ENCODE measurements around the gene FGD2. TPM values are rescaled to one million over a fixed set of nuclear protein-coding genes. Genes with fewer than 3 reads are reported as not detected.

Gene FGD2, protein sequence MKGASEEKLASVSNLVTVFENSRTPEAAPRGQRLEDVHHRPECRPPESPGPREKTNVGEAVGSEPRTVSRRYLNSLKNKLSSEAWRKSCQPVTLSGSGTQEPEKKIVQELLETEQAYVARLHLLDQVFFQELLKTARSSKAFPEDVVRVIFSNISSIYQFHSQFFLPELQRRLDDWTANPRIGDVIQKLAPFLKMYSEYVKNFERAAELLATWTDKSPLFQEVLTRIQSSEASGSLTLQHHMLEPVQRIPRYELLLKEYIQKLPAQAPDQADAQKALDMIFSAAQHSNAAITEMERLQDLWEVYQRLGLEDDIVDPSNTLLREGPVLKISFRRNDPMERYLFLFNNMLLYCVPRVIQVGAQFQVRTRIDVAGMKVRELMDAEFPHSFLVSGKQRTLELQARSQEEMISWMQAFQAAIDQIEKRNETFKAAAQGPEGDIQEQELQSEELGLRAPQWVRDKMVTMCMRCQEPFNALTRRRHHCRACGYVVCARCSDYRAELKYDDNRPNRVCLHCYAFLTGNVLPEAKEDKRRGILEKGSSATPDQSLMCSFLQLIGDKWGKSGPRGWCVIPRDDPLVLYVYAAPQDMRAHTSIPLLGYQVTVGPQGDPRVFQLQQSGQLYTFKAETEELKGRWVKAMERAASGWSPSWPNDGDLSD
- total RNA-seq (2013; cell fraction: nucleolus; rRNA removed): 239 and 253 TPM in 2 replicates
- total RNA-seq (2014; rRNA removed): 52.9 and 55.5 TPM in 2 replicates
- total RNA-seq (2014; rRNA removed; fragmentation: Illumina TruSeq; extraction: Trizol): 35.4 and 36.0 TPM in 2 replicates
- 63.6 and 70.4 TPM in 2 replicates for total RNA-seq (2021)
- 5.6 TPM for polyA plus RNA-seq (2011; ENCODE audit: low read depth)
- 21.7 and 36.4 TPM in 2 replicates for polyA plus RNA-seq (2011; rRNA removed)
- 43.5 and 65.5 TPM in 2 replicates for polyA plus RNA-seq (2011; cell fraction: cytosol; rRNA removed)
- 214 and 250 TPM in 2 replicates for polyA plus RNA-seq (2011; cell fraction: nucleus; rRNA removed)
- polyA plus RNA-seq (2012): 12.4 and 20.6 TPM in 2 replicates
- 21.8 and 30.3 TPM in 2 replicates for polyA plus RNA-seq (2014; fragmentation: Illumina TruSeq; extraction: Trizol)
- polyA plus RNA-seq (2014; fragmentation: Nextera tagmentation; extraction: Ambion mirVana): 10 to 100 TPM in 1 of 2 experiments, 1 to 10 TPM in 1; 5.2 to 11.3 TPM
- polyA plus RNA-seq (2014; rRNA removed): 83.2 and 88.1 TPM in 2 replicates
- polyA plus RNA-seq (2016; fragmentation: Nextera tagmentation; extraction: Ambion mirVana): 10 to 100 TPM; 23.1 to 25.3 TPM
- 59.2 and 96.7 TPM in 2 replicates for polyA minus RNA-seq (2011; rRNA and poly(A)+ RNA removed)
- polyA minus RNA-seq (2011; cell fraction: cytosol; rRNA and poly(A)+ RNA removed): 22.3 and 22.6 TPM in 2 replicates
- 63.6 and 102 TPM in 2 replicates for polyA minus RNA-seq (2011; cell fraction: nucleus; rRNA and poly(A)+ RNA removed)
- Bru-seq, nascent RNA: percentile 75 among the genes with signal in this experiment
- percentile 83 among the genes with signal in this experiment for BruChase-seq, experiment 1, labeled RNA remaining after a 6-hour chase
- BruChase-seq, experiment 2, labeled RNA remaining after a 2-hour chase: percentile 78 among the genes with signal in this experiment
- long read RNA-seq, experiment 1, partial matches to known transcripts: 2 of 14 reads
- long read RNA-seq, experiment 1, other reads (novel, unspliced or antisense): 8 of 14 reads
- long read RNA-seq, experiment 2, transcript FGD2-201 (16 exons, 3,046 nt): major isoform, 8 of 25 reads
- long read RNA-seq, experiment 2, partial matches to known transcripts: 5 of 25 reads
- long read RNA-seq, experiment 2, other reads (novel, unspliced or antisense): 5 of 25 reads

GRCh38 chr6:37005061-37005810, at the start of gene FGD2:
Gene FGD2, plus strand, starts transcription at chr6:37005655. Its CDS starts 163 bp downstream, at chr6:37005818.
- CTCF ChIA-PET: interaction anchor here (1.0 to 7.6 kb wide), 14 partner anchors 14 to 205 kb away, joined by 3 to 109 read pairs (median 6); partner anchors contain the start of gene C6orf89
- no TSS peak for BruUV-seq (replicated peaks)
- ATAC-seq (peak; percentile 87), DNase-seq (ENCODE audit: low read depth, low spot score) (no peak), FAIRE-seq (peak; percentile 75)
- SMC1A ChIA-PET (ENCODE audit: uncharacterized antibody, unreplicated experiment): interaction anchor here (1.0 to 4.8 kb wide), 8 partner anchors 11 to 239 kb away, joined by 3 to 58 read pairs (median 6); partner anchors contain the start of gene PPIL1
- no peaks in the 10 kb centered on the region for H3K27me3 ChIP-seq (replicated peaks in 1 of 2; ENCODE audit: control insufficient read depth in 2 of 2, insufficient read depth in 2 of 2, low read length in 1 of 2)
- peaks cover 38% of the 10 kb centered on the region for H3K4me1 ChIP-seq (ENCODE audit: control insufficient read depth, insufficient read depth, low read length)
- H3K4me3 ChIP-seq: peak within 1 kb of the TSS; percentile 81
- peaks cover 0 to 12% of the 10 kb centered on the region in 2 experiments; a peak in 2 of 4 replicates for H3K36me3 ChIP-seq (ENCODE audit: control insufficient read depth in 2 of 2, insufficient read depth in 2 of 2, low read length in 1 of 2)
- peak within 1 kb of the TSS; percentile 64 for H2AFZ ChIP-seq (ENCODE audit: control insufficient read depth, low read depth, low read length)
- H3K4me2 ChIP-seq (ENCODE audit: control insufficient read depth, insufficient read depth): peak within 1 kb of the TSS; percentile 95
- H4K20me1 ChIP-seq (ENCODE audit: control insufficient read depth, insufficient read depth): no peaks in the 10 kb centered on the region
- POLR2A ChIA-PET: interaction anchor here (0.6 to 6.0 kb wide), 7 partner anchors 13 to 700 kb away, joined by 3 to 74 read pairs (median 6); partner anchors contain the start of gene MTCH1
- RAD21 ChIA-PET (ENCODE audit: unreplicated experiment): interaction anchor here (0.7 to 5.1 kb wide), 12 partner anchors 12 to 250 kb away, joined by 3 to 78 read pairs (median 8); partner anchors contain the start of genes C6orf89, MTCH1 and PIM1
- in situ Hi-C loops (cut with MboI) (no loop called here), intact Hi-C loops (cut with micrococcal nuclease; ENCODE audit: unreplicated experiment) (no loop called here)
- WGBS (ENCODE audit: insufficient coverage, insufficient replicate concordance, low lambda C conversion rate, missing lambda C conversion rate): 0% methylated on average over 13 of the region's 14 CpGs
- H3K9ac ChIP-seq (ENCODE audit: control insufficient read depth, insufficient read depth, low read length): peak within 1 kb of the TSS; percentile 91
- peaks cover 40% of the 10 kb centered on the region for H3K79me2 ChIP-seq (ENCODE audit: control insufficient read depth, insufficient read depth, low read length)
- H3K27ac ChIP-seq (ENCODE audit: control insufficient read depth, insufficient read depth): peak within 1 kb of the TSS; percentile 88
- H3K9me3 ChIP-seq (replicated peaks; ENCODE audit: control insufficient read depth, insufficient read depth, low read length): no peaks in the 10 kb centered on the region
- peak; percentile 38; the same call in 1 of the 2 replicates for TF ChIP-seq GATAD2B (conservative IDR thresholded peaks at IDR 0.05; ENCODE audit: low read depth)
- TF ChIP-seq JUNB (IDR thresholded peaks at IDR 0.05): no peak
- TF ChIP-seq NR2F1 (conservative IDR thresholded peaks at IDR 0.05): peak; percentile 96
- no peak for TF ChIP-seq CEBPB (IDR thresholded peaks at IDR 0.05; ENCODE audit: borderline replicate concordance in 1 of 2, low read depth in 2 of 2, low read length in 2 of 2)
- TF ChIP-seq CREM (IDR thresholded peaks at IDR 0.05; ENCODE audit: low read depth): no peak
- peak; percentile 11 for TF ChIP-seq MEF2B (IDR thresholded peaks at IDR 0.05; ENCODE audit: partially characterized antibody, poor library complexity, severe bottlenecking)
- TF ChIP-seq RUNX3 (IDR thresholded peaks at IDR 0.05; ENCODE audit: low read length): peak; percentile 50
- peak; percentile 73 for TF ChIP-seq POLR2AphosphoS5 (IDR thresholded peaks at IDR 0.05; ENCODE audit: low read length)
- 0 out of 4 replicates have a peak, but pooled peaks of 1 of the 2 experiments have one; percentile 31 for TF ChIP-seq BHLHE40 (IDR thresholded peaks at IDR 0.05; ENCODE audit: borderline replicate concordance in 1 of 2, low read depth in 2 of 2, low read length in 1 of 2)
- TF ChIP-seq NR2C1 (IDR thresholded peaks at IDR 0.05): peak; percentile 75
- 0 out of 2 replicates have a peak, but pooled peaks have one; percentile 19 for TF ChIP-seq BACH1 (IDR thresholded peaks at IDR 0.05; ENCODE audit: borderline replicate concordance)
- TF ChIP-seq ZSCAN29 (IDR thresholded peaks at IDR 0.05): no peak
